Activated naive CD8-positive, alpha-beta T cell treated with anti-CD3 and anti-CD28 coated beads for 36 hours (primary cell): ENCODE results near the gene RBM18. TPM values are rescaled to one million over a fixed set of nuclear protein-coding genes. Genes with fewer than 3 reads are reported as not detected.

Experiments used
- DNase-seq: peaks from one replicate; pipeline ENCODE4 v3.0.0; 2021
- H3K27ac Mint-ChIP-seq: one replicate; pipeline ENCODE4 v1.8.0; 2022; ENCODE audit warnings: mild to moderate bottlenecking, moderate library complexity, mixed read lengths
- H3K27me3 Mint-ChIP-seq: one replicate; pipeline ENCODE4 v1.8.0; 2022; ENCODE audit warnings: mild to moderate bottlenecking, mixed read lengths
- H3K36me3 Mint-ChIP-seq: one replicate; pipeline ENCODE4 v1.8.0; 2021; ENCODE audit warnings: mild to moderate bottlenecking, mixed read lengths
- H3K4me1 Mint-ChIP-seq: one replicate; pipeline ENCODE4 v1.8.0; 2021; ENCODE audit warnings: mixed read lengths
- H3K4me3 Mint-ChIP-seq: one replicate; pipeline ENCODE4 v1.8.0; 2022; ENCODE audit warnings: mild to moderate bottlenecking, moderate library complexity, mixed read lengths
- H3K9me3 Mint-ChIP-seq: one replicate; pipeline ENCODE4 v1.8.0; 2022; ENCODE audit warnings: mixed read lengths
- total RNA-seq, 2 experiments: library from RNA; stranded (reverse); gene quantifications; one replicate each; pipeline ENCODE4 v1.2.3, GENCODE V29; 2021

Gene RBM18
- total RNA-seq, 2 experiments from 2014 or later, result 35.1 to 35.5 TPM

- Mint-ChIP-seq H3K4me1 (no peaks in the 10 kb centered on the region), H3K36me3 (no peaks in the 10 kb centered on the region), H3K4me3 (no peak overlapping the region), H3K27me3 (peaks cover 15% of the 10 kb centered on the region), H3K9me3 (no peaks in the 10 kb centered on the region), H3K27ac (no peak overlapping the region)
- DNase-seq, result no peak
Measured at GRCh38 chr9:122206118-122207046, 58.3 kb downstream of the RBM18 start.

GRCh38 chr9:122205176-122205575 lies 59.5 kb downstream of the RBM18 start:
- Mint-ChIP-seq H3K27me3 (peaks cover 4% of the 10 kb centered on the region), H3K4me3 (no peak overlapping the region), H3K4me1 (no peaks in the 10 kb centered on the region), H3K27ac (no peak overlapping the region), H3K9me3 (no peaks in the 10 kb centered on the region), H3K36me3 (no peaks in the 10 kb centered on the region)
- DNase-seq, result no peak

- Mint-ChIP-seq H3K4me1 (no peaks in the 10 kb centered on the region), H3K36me3 (no peaks in the 10 kb centered on the region), H3K27me3 (no peaks in the 10 kb centered on the region), H3K9me3 (no peaks in the 10 kb centered on the region), H3K4me3 (no peak overlapping the region), H3K27ac (no peak overlapping the region)
- no peak for DNase-seq
Measured at GRCh38 chr9:122204491-122204890, 60.1 kb downstream of the RBM18 start.

GRCh38 chr9:122204055-122204454 lies 60.6 kb downstream of the RBM18 start:
- H3K4me3 Mint-ChIP-seq, result no peak overlapping the region
- no peaks in the 10 kb centered on the region for H3K4me1 Mint-ChIP-seq

GRCh38 chr9:122202111-122202510 lies 62.5 kb downstream of the RBM18 start:
- H3K4me1 Mint-ChIP-seq, result no peaks in the 10 kb centered on the region
- H3K27ac Mint-ChIP-seq, result no peak overlapping the region
- H3K4me3 Mint-ChIP-seq, result no peak overlapping the region
- H3K27me3 Mint-ChIP-seq, result no peaks in the 10 kb centered on the region
- no peak for DNase-seq
- H3K9me3 Mint-ChIP-seq, result no peaks in the 10 kb centered on the region
- no peaks in the 10 kb centered on the region for H3K36me3 Mint-ChIP-seq

More at GRCh38 chr9:122204055-122204454, 60.6 kb downstream of the RBM18 start:
- Mint-ChIP-seq H3K27ac (no peak overlapping the region), H3K36me3 (no peaks in the 10 kb centered on the region), H3K27me3 (no peaks in the 10 kb centered on the region), H3K9me3 (no peaks in the 10 kb centered on the region)
- no peak for DNase-seq

GRCh38 chr9:122201641-122202040 lies 63.0 kb downstream of the RBM18 start:
- Mint-ChIP-seq H3K27ac (no peak overlapping the region), H3K9me3 (no peaks in the 10 kb centered on the region), H3K4me3 (no peak overlapping the region), H3K36me3 (no peaks in the 10 kb centered on the region), H3K4me1 (no peaks in the 10 kb centered on the region), H3K27me3 (no peaks in the 10 kb centered on the region)
- no peak for DNase-seq

- Mint-ChIP-seq H3K27me3 (no peaks in the 10 kb centered on the region), H3K9me3 (no peaks in the 10 kb centered on the region)
Measured at GRCh38 chr9:122200960-122201595, 63.6 kb downstream of the RBM18 start.

GRCh38 chr9:122197882-122198281 lies 66.8 kb downstream of the RBM18 start:
- Mint-ChIP-seq H3K4me1 (no peaks in the 10 kb centered on the region), H3K27ac (no peak overlapping the region), H3K9me3 (no peaks in the 10 kb centered on the region), H3K4me3 (no peak overlapping the region), H3K27me3 (no peaks in the 10 kb centered on the region), H3K36me3 (no peaks in the 10 kb centered on the region)
- DNase-seq, result no peak

More at GRCh38 chr9:122200960-122201595, 63.6 kb downstream of the RBM18 start:
- Mint-ChIP-seq H3K36me3 (no peaks in the 10 kb centered on the region), H3K4me3 (no peak overlapping the region), H3K27ac (no peak overlapping the region), H3K4me1 (no peaks in the 10 kb centered on the region)
- no peak for DNase-seq

- Mint-ChIP-seq H3K27me3 (no peaks in the 10 kb centered on the region), H3K4me3 (no peak overlapping the region), H3K9me3 (no peaks in the 10 kb centered on the region), H3K36me3 (no peaks in the 10 kb centered on the region), H3K4me1 (no peaks in the 10 kb centered on the region), H3K27ac (no peak overlapping the region)
- DNase-seq, result no peak
Measured at GRCh38 chr9:122197426-122197825, 67.2 kb downstream of the RBM18 start.

GRCh38 chr9:122195875-122196274 lies 68.8 kb downstream of the RBM18 start:
- H3K27me3 Mint-ChIP-seq, result no peaks in the 10 kb centered on the region
- no peak for DNase-seq
- no peak overlapping the region for H3K27ac Mint-ChIP-seq
- no peaks in the 10 kb centered on the region for H3K9me3 Mint-ChIP-seq
- H3K4me3 Mint-ChIP-seq, result no peak overlapping the region
- H3K36me3 Mint-ChIP-seq, result no peaks in the 10 kb centered on the region
- no peaks in the 10 kb centered on the region for H3K4me1 Mint-ChIP-seq

- Mint-ChIP-seq H3K9me3 (no peaks in the 10 kb centered on the region), H3K27me3 (no peaks in the 10 kb centered on the region), H3K4me3 (no peak overlapping the region), H3K27ac (no peak overlapping the region), H3K4me1 (no peaks in the 10 kb centered on the region), H3K36me3 (no peaks in the 10 kb centered on the region)
- no peak for DNase-seq
Measured at GRCh38 chr9:122193651-122194050, 71.0 kb downstream of the RBM18 start.

- H3K27me3 Mint-ChIP-seq, result no peaks in the 10 kb centered on the region
- no peaks in the 10 kb centered on the region for H3K9me3 Mint-ChIP-seq
- no peaks in the 10 kb centered on the region for H3K4me1 Mint-ChIP-seq
- H3K36me3 Mint-ChIP-seq, result no peaks in the 10 kb centered on the region
- H3K4me3 Mint-ChIP-seq, result no peak overlapping the region
- DNase-seq, result no peak
- no peak overlapping the region for H3K27ac Mint-ChIP-seq
Measured at GRCh38 chr9:122192914-122193525, 71.6 kb downstream of the RBM18 start.

GRCh38 chr9:122192261-122192875 lies 72.3 kb downstream of the RBM18 start:
- no peaks in the 10 kb centered on the region for H3K4me1 Mint-ChIP-seq
- no peaks in the 10 kb centered on the region for H3K27me3 Mint-ChIP-seq
- H3K4me3 Mint-ChIP-seq, result no peak overlapping the region
- H3K36me3 Mint-ChIP-seq, result no peaks in the 10 kb centered on the region
- DNase-seq, result no peak
- no peak overlapping the region for H3K27ac Mint-ChIP-seq
- H3K9me3 Mint-ChIP-seq, result no peaks in the 10 kb centered on the region

GRCh38 chr9:122191584-122191983 lies 73.1 kb downstream of the RBM18 start:
- Mint-ChIP-seq H3K4me1 (no peaks in the 10 kb centered on the region), H3K27ac (no peak overlapping the region), H3K4me3 (no peak overlapping the region), H3K9me3 (no peaks in the 10 kb centered on the region), H3K36me3 (no peaks in the 10 kb centered on the region), H3K27me3 (no peaks in the 10 kb centered on the region)
- no peak for DNase-seq
